Fibroblast of lung (primary cell): ENCODE measurements around the gene FHIT.
"Not testable (repeated sequence)": the region's sequence is repeated elsewhere in the genome, so short reads cannot be mapped to it uniquely, and the experiment has no call there.

Source experiments
- CTCF ChIP-seq, 2 donors: IDR thresholded peaks in 1 of 2; conservative IDR thresholded peaks in 1 of 2; 1 replicate in 1 of 2; 2 replicates in 1 of 2; pipeline ENCODE4 v1.5.1; 2011 to 2012; ENCODE audit warnings: low read length in 2 of 2, control low read depth in 1 of 2, inconsistent platforms in 1 of 2, low read depth in 1 of 2, mild to moderate bottlenecking in 1 of 2
- EZH2 ChIP-seq: IDR thresholded peaks from 2 replicates; pipeline ENCODE4 v1.5.1; 2012; ENCODE audit warnings: low read length, control low read depth, mild to moderate bottlenecking; ENCODE audit errors: missing control alignments

- TF ChIP-seq CTCF (conservative IDR thresholded peaks at IDR 0.05 in 1 of 2, IDR thresholded peaks at IDR 0.05 in 1 of 2; ENCODE audit: low read depth in 1 of 2, low read length in 2 of 2); EZH2: not testable (repeated sequence)
Observed at GRCh38 chr3:61017028-61017427, 234.2 kb downstream of the FHIT start.
